Measurements from ENCODE around the gene FBLN1. TPM values are rescaled to one million over a fixed set of nuclear protein-coding genes. Genes with fewer than 3 reads are reported as not detected.

The FBLN1 gene
- total and polyA plus RNA-seq, 11 donors = 22.4 to 239 (median 44.7) TPM

GRCh38 chr22:45552580-45553350 lies 50.1 kb downstream of the FBLN1 start:
- peak overlapping the region; percentile 57 to 86 (median 72) for H3K27ac ChIP-seq
- intact Hi-C loops (cut with DNase I) = loop anchor here in 9 of 10 donors (1.0 to 5.0 kb wide), 7 partner anchors 40 to 285 kb away; partner anchors contain the start of gene FBLN1 (in 1 of the 9)
- no peaks in the 10 kb centered on the region for H3K9me3 ChIP-seq
- H3K27me3 ChIP-seq = peaks cover 0 to 3% (median 0%) of the 10 kb centered on the region in 9 donors
- peaks cover 0 to 61% (median 31%) of the 10 kb centered on the region in 12 donors for H3K4me1 ChIP-seq
- peak; percentile 80 to 89 (median 88) for DNase-seq
- TF ChIP-seq POLR2A (IDR thresholded peaks at IDR 0.05) = no peak
- peak in 6 of 12 donors; percentile 10 to 51 (median 33) for TF ChIP-seq CTCF (IDR thresholded peaks at IDR 0.05)
- ATAC-seq = peak; percentile 57 to 80 (median 74)
- WGBS, 4 donors = 67 to 76% (median 73%) methylated on average over 27 to 30 of the region's 30 CpGs
- H3K4me3 ChIP-seq = no peak overlapping the region
- H3K36me3 ChIP-seq = peaks cover 0 to 31% (median 0%) of the 10 kb centered on the region in 9 donors

GRCh38 chr22:45553351-45554039 lies 50.8 kb downstream of the FBLN1 start:
- WGBS, 4 donors = 21 to 30% (median 27%) methylated on average over 20 to 23 of the region's 23 CpGs
- ATAC-seq (peak; percentile 32 to 61 (median 52)), DNase-seq (peak; percentile 74 to 86 (median 77))
- no peaks in the 10 kb centered on the region for H3K9me3 ChIP-seq
- no peak overlapping the region for H3K4me3 ChIP-seq
- H3K27ac ChIP-seq = peak overlapping the region; percentile 57 to 86 (median 72)
- intact Hi-C loops (cut with DNase I) = loop anchor here (1.0 to 5.0 kb wide), 8 partner anchors 41 to 286 kb away; partner anchors contain the start of gene FBLN1 (in 1 of the 10)
- TF ChIP-seq CTCF (IDR thresholded peaks at IDR 0.05) (peak; percentile 79 to 94 (median 88)), POLR2A (IDR thresholded peaks at IDR 0.05) (no peak)
- peaks cover 0 to 54% (median 31%) of the 10 kb centered on the region in 12 donors for H3K4me1 ChIP-seq
- peaks cover 0 to 3% (median 0%) of the 10 kb centered on the region in 9 donors for H3K27me3 ChIP-seq
- H3K36me3 ChIP-seq = peaks cover 0 to 30% (median 0%) of the 10 kb centered on the region in 9 donors

- DNase-seq = no peak
- Histone ChIP-seq H3K27ac (peak overlapping the region in 8 of 12 donors; percentile 57 to 86 (median 74)), H3K4me3 (no peak overlapping the region), H3K4me1 (peaks cover 0 to 49% (median 31%) of the 10 kb centered on the region in 12 donors), H3K27me3 (peaks cover 0 to 3% (median 0%) of the 10 kb centered on the region in 9 donors), H3K36me3 (peaks cover 0 to 35% (median 0%) of the 10 kb centered on the region in 9 donors), H3K9me3 (peaks cover 0 to 2% (median 0%) of the 10 kb centered on the region in 12 donors)
- TF ChIP-seq POLR2A (IDR thresholded peaks at IDR 0.05) (no peak), CTCF (IDR thresholded peaks at IDR 0.05) (peak in 2 of 12 donors; percentile 6 to 10)
- no peak for ATAC-seq
- 52 to 61% (median 56%) methylated on average over 16 of the region's 16 CpGs for WGBS, 4 donors
- intact Hi-C loops (cut with DNase I) = loop anchor here in 8 of 10 donors (1.0 to 5.0 kb wide), 6 partner anchors 42 to 287 kb away; partner anchors contain the start of gene FBLN1 (in 1 of the 8)
Observed at GRCh38 chr22:45554040-45554406, 51.3 kb downstream of the FBLN1 start.
